Activated T-cell treated with anti-CD3 and anti-CD28 coated beads for 48 hours (primary cell): ENCODE measurements around the gene AMZ2.
A peak's percentile ranks its signal among the peaks of the same experiment; 100 is the strongest.
"Not testable (repeated sequence)": the region's sequence is repeated elsewhere in the genome, so short reads cannot be mapped to it uniquely, and the experiment has no call there.

Experiments used
- DNase-seq: peaks from one replicate; pipeline ENCODE4 v3.0.0-alpha.2; 2020; ENCODE audit warnings: low read depth

The AMZ2 gene, protein sequence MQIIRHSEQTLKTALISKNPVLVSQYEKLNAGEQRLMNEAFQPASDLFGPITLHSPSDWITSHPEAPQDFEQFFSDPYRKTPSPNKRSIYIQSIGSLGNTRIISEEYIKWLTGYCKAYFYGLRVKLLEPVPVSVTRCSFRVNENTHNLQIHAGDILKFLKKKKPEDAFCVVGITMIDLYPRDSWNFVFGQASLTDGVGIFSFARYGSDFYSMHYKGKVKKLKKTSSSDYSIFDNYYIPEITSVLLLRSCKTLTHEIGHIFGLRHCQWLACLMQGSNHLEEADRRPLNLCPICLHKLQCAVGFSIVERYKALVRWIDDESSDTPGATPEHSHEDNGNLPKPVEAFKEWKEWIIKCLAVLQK

DNA sequence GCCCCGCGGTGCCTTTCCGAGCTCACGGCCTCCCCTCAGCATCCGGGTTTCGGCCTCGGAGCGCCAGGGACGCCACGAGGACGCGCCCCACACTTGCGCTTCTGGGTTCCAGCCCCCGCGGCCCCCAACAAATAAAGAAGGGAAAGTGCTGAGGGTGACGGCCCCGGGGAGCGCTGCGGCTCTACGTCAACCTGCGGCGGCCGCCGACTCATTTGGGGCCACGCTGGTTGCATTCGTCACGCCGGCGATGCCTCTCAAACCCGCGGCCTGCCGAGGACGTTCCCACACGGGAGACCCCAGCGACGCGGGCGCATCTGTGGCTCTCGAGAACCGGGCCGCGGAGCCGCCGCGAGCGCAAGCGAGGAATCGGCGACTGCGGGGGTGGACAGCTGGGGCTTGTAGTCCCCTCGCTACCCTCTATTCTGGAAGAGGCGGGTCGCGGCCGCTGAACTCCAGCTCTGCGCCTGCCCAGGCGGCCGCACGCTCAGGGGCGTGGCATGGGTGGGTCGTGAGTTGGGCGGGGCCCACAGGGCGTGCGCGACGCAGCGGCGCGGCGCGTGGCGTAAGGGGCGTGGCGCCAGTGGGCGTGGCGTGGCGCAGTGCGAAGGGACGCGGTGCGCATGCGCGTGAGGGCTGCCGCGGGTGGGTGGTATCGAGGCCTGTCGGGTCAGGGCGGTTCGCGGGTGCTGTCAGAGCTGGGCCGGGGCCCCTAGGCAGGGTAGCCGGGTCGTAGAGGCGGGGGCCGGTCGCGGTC lies at the start of gene AMZ2:
Gene AMZ2 (plus strand): TSS at position 599 of the 754 bp plus-strand sequence. CDS start 2,145 bp downstream, outside the sequence.
- DNase-seq, result peak; percentile 98

DNA sequence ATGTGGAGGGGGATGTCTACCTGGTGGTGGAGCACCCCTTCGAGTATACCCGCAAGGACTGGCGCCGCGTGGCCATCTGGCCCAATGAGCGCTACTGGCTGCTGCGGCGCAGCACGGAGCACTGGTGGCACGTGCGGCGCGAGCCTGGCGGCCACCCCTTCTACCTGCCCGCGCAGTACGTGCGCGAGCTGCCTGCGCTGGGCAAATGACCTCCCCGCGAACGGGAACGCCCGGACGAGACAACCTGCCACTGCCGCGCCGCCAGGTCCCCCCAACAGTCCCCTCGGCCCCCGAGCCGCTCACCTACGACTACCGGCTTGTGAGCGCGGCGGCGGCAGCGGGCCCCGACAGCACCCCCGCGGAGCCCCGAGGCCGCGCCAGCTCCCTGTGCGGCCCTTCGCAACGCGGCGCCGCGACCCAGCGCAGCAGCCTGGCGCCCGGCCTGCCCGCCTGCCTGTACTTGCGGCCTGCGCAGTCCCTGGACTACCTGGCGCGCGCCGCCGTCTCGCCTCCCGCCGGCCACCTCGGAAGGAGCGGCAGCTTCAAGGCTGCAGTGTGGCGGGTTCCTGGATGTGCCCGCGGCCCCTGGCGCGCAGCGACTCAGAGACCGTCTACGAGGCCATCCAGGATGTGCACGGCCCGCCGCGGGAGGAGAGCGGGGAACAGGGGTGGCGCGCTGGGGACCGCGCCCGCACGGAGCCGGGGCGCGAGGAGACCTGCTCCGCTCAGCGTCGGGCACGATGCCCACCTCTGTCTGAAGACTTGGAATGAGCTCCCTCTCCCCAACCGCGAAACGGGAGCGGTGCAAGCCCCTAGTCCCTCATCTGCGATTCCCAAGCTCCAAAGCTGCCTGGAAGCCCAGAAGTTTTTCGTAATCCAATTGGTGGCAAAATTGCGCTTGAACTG lies 48.7 kb upstream of the AMZ2 start:
- DNase-seq, result no peak

DNA sequence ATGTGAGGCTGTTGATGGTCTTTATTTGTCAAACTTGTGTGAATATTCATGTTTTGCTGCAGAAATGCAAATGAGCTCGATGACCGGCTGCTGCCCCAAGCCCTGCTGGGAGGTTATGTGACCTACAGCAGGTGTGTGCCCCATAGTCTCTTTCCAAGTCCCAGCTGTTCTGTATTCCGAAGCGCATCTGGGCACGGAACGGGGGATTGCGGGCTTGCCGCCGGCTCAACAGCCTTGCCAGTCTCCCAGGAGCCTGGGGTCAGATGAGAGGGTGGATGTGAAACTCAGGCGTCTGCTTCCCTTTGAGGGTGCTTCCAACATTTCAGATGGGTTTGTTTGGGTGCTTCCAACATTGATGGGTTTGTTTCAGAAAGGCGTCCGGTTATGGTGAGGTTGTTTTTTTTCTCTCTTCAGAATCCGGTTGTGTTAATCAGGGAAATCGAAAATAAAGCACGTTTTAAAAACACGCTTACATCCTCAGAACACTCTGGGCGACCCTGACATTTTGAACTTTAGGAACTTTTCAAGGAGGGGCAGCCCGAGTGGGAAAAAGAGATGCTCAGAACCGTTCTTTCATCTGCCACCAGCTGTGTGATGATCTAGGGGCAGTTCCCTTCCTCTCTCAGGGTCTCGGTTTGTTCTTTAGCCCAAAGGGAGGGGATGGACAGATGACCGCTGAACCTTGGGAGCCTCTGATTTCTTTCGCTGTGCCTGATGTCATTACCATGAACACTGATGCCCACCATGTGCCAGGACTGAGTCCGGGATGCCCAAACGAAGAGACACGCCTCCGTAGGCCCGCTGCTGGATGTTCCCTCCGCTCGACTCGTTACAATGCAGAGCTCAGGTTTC lies 47.8 kb upstream of the AMZ2 start:
- no peak for DNase-seq

DNA sequence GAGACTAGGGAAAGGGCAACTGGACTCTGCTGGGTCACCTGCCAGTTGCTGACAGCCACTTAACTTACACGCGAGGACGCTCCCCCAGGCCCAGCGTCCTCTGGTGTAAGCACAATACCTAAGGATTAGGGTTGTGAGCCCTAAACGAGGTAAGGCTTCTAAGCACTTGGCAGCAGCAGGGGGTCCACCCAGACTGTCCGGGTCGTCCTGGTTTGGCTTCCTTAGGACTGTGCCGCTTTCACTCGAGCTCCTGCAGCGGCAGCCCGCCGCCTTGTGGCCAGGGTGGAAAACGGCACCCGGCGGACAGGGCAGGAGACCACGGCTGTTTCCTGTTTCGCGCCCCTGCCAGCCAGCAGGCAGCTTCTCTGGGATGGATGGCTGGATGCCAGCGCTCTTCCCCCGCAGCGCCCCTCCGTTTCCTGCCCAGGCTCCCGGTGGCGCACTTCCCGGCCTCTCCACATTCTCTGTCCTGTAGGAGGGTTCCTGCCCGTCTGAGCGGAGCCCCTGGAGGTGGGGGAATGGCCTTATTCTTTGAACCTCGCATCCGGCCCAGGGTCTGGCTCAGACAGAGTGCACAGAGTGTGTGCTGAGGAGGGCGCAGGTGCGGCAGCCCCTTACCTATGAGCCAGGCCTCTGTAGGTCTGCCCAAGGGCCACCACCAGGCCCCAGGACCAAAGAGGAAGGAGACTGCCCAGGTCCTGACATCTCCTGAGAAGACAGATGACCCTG lies 47.0 kb upstream of the AMZ2 start:
- peak; percentile 73 for DNase-seq

DNA sequence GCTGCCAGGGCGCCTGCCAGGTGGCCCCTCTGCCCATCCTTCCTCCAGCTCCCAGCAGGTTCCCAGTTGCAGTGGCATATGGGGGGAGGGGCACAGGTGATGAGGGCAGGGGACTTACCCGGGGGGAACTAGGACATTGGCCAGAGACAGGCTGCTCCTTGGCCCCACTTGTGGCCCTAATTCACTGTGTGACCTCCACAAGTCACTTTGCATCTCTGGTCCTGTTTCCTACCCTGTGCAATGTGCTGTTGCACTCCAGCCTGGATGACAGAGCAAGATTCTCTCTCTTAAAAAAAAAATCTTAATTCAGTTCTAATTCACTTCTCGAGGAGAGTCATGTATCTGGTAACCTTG lies 46.4 kb upstream of the AMZ2 start:
- DNase-seq, result not testable (repeated sequence)

DNA sequence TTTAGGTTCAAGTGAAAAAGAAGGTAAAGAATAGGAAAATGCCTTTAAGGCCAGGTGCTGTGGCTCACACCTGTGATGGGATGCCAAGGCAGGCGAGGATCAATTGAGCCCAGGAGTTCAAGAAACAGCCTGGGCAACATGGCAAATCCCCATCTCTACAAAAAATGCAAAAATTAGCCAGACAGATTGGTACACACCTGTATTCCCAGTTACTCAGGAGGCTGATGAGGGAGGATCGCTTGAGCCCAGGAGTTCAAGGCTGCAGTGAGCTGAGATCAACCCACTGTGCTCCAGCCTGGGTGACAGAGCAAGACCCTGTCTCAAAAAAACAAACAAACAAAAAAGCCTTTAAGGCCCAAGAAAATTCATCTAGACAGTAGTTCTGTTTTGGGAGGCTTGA lies 45.5 kb upstream of the AMZ2 start:
- DNase-seq, result not testable (repeated sequence)

DNA sequence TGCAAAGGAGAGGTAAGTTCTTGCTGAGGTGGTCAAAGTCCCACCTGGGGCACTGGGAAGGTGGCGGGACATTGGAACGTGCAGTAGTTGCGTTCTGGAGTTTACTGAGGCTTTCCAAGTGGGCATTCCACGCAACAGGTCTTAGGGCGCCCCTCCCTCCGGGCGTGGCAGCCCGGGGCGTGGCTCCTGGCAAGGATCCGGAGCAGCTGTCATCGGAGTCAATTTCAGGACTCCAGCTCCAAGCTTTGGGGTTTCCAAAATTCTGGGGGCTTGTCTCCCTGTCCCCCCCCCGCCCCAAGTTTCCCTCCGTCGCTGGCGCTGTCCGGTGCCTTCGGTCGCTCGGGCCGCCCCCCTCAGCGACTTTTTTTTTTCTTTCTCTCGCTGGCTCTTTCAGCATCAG lies 43.1 kb upstream of the AMZ2 start:
- no peak for DNase-seq

DNA sequence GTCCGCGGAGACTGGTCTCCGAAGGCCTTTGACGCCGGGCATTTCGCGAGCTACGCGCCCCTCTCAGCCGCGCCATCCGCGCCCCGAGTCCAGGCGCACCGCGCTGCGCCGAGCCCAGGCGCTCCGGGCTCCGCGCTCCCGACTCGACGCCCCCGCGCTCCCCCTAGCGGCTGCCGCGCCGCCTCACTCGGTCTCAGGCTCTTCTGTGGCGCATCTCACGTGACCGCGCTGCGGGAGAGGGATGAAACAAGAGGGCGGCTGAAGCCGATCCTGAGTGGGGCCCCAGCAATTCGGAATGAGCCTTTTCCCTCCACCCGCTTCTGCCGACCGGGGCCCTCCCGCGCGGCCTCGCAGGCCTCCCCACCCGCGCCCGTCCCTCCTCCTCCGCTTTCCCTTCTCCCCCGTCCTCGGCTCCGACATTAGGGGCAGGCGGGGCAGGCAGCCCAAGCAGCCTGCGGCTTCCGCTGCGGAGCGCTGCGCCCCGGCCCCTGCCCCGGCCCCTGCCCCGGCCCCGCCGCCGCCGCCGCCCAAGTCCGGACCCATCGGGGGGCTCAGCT lies 42.5 kb upstream of the AMZ2 start:
- peak; percentile 92 for DNase-seq

DNA sequence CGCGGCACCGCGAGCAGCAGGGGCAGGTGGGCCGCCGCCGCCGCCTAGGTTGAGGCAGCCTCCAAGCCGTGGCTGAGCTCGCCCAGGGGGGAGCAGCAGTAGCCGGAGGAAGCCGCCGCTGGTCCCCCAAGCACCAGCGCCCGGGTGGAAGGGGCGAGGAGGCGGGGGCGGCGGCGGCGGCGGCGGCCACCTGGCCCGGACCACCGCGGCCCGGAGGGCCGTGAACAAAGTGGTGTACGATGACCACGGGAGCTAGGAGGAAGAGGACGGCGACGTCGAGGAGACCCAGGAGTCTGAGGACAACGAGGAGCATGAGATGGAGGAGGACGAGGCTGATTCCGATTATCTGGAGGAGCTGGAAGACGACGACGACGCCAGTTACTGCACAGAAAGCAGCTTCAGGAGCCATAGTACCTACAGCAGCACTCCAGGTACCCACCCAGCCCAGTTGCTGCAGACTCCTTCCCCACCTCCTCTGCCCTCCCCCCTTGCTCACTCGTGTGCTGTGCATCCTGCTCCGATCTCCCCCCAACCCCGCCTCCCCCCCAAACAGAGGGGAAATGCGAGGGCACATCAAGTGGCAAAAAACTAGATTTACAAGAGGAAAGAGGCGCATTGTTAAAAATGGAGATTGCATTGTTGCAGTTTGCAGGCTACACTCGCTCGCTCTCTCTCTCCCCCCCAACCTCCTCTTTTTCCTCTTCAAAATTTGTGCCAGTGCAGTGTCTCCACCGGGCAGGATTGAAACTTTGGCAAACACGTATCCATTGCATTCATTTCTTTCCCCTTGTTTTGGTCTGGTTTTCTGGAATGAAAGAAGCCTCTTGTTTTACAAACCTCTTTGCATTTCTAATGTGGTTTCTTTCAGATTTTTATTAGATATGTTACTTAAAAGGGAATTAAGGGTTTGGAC lies 41.8 kb upstream of the AMZ2 start:
- no peak for DNase-seq

DNA sequence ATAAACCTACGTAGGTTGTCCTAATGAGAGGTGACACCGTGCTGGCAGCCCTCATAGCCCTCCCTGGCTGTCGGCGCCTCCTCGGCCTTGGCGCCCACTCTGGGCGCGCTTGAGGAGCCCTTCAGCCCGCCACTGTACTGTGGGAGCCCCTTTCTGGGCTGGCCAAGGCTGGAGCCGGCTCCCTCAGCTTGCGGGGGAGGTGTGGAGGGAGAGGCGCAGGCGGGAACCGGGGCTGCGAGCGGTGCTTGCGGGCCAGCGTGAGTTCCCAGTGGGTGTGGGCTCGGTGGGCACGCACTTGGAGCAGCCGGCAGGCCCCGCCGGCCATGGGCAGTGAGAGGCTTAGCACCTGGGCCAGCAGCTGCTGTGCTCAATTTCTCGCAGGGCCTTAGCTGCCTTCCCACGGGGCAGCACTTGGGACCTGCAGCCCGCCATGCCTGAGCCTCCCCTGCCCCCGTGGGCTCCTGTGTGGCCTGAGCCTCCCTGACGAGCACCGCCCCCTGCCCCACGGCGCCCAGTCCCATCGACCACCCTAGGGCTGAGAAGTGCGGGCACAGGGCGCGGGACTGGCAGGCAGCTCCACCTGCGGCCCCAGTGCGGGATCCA lies 40.1 kb upstream of the AMZ2 start:
- no peak for DNase-seq

DNA sequence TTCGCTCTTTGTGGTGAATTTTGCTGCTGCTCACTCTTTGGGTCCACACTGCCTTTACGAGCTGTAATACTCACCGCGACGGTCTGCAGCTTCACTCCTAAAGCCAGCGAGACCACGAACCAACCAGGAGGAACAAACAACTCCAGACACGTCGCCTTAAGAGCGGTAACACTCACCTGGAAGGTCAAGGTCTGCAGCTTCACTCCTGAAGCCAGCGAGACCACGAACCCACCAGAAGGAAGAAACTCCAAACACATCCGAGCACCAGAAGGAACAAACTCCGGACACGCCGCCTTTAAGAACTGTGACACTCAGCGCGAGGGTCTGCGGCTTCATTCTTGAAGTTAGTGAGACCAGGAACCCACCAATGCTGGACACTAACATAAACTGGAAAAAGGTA lies 39.2 kb upstream of the AMZ2 start:
- not testable (repeated sequence) for DNase-seq

DNA sequence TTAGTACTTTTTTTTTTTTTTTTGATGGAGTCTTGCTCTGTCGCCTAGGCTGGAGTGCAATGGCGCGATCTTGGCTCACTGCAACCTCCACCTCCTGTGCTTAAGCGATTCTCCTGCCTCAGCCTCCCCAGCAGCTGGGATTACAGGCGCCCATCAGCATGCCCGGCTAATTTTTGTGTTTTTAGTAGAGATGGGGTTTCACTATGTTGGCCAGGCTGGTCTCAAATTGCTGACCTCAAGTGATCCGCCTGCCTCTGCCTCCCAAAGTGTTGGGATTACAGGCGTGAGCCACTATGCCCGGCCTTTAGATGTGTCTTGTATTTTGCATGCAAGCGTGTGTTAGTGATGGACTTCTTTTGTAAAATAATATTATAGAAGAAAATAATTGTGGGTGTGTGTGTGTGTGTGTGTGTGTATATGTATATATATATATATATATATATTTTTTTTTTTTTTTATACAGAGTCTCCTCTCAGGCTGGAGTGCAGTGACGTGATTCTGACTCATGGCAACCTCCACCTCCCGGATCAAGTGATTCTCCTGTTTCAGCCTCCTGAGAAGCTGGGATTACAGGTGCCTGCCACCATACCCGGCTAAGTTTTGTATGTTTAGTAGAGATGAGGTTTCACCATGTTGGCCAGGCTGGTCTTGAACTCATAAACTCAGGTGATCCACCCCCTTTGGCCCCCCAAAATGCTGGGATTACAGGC lies 38.5 kb upstream of the AMZ2 start:
- DNase-seq, result not testable (repeated sequence)

DNA sequence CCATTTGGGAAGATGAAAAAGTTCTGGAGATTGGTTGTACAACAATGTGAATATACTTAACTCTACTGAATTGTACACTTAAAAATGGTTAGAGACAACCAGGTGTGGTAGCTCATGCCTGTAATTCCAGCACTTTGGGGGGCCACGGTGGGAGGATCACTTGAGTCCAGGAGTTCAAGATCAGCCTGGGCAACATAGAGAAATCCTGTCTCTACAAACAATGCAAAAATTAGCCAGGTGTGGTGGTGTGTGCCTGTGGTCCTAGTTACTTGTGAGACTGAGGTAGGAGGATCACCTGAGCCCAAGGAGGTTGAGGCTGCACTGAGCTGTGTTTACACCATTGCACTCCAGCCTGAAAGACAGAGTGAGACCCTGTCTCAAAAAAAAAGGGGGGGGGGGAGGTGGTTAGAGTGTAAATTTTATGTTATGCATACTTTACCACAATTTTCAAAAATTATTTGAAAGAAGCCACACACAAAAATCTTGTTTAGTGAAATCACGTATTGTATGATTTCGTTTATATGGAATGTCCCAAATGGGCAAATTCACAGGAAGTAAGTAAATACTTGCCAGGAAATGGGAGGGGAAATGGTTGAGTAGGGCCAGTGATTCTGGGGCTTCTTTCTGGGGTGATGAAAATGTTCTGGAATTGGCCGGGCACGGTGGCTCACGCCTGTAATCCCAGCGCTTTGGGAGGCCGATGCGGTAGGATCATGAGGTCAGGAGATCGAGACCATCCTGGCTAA lies 37.1 kb upstream of the AMZ2 start:
- DNase-seq, result no peak

DNA sequence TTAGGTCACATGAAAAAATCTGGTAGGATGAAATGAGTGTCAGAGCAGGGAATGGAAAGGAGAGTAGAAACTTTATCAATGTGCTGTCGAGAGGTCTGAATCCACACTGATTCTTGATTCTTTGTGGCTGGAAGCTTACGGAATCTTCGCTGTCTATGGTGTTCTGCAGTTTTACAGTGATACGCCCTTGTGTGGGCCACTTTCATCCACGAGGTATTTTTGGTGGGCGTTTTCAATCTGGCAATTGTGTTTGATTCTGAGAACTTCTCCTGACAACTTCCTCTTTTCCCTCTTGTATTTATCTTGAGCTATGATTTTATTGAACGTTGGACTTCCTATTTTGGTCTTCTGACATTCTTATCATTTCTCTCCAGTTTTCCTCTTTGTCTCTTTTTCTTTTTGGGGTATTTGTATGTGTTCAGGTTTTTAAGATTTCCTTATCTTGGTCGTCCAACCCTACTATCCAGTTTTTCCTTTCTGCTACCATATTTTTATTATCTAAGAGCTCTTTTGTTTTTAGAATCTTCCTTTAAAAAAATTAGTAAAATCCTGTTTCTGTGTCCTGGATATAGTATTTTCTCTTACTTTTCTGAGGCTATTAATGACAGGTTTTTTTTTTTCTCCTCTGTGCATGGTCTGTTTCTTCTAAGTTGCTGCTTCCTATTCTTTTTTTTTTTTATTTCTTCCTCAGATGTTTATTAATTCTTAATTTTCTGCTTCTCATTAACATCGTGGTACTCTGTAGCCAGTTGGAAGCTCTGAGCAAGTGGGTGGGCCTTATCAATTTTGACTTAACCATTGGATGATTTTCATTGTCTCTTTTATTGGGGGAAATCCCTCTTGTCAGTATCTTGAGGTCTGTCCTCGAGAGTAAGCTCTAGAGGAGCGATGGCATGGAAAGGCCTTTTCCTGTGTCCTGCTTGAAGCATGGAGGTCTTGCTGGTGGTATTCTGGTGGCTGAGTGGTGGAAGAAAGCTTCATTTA lies 34.1 kb upstream of the AMZ2 start:
- DNase-seq, result not testable (repeated sequence)

DNA sequence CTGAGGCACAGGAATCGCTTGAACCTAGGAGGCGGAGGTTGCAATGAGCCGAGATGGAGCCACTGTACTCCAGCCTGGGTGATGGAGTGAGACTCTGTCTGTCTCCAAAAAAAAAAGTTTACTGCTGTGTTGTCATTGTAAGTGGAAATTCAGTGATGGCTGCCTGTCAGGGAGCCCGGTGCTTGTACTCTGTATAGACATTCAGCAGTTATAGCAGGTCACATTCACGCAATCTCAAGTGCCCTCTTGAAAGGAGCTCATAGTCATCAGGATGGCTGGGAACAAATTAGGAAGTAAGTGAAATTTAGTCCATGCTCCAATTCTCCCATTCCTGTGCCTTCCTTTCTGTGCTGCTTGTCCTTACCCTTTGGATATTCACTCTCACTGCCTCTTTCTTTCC lies 32.4 kb upstream of the AMZ2 start:
- not testable (repeated sequence) for DNase-seq

DNA sequence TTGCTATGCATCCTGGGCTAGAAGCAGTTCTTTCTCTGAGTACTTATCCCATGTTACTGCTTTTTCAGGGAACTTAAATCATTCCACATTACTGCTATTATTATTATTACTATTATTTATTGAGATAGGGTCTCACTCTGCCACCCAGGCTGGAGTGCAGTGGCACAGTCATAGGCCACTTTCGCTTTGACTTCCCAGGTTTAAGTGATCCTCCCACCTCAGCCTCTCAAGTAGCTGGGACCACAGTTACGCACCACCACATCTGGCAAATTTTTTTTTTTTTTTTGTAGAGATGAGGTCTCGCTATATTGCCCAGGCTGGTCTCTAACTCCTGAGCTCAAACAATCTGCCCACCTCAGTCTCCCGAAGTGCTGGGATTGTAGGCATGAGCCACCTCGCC lies 28.4 kb upstream of the AMZ2 start:
- DNase-seq, result not testable (repeated sequence)
